H9 (cell line): ENCODE measurements around the gene RGPD6. TPM values are rescaled to one million over a fixed set of nuclear protein-coding genes. Genes with fewer than 3 reads are reported as not detected.
"Not testable (repeated sequence)": the region's sequence is repeated elsewhere in the genome, so short reads cannot be mapped to it uniquely, and the experiment has no call there.

Experiments
- DNase-seq: peaks from one replicate; pipeline ENCODE4 v3.0.0-alpha.2; 2017
- H2AFZ ChIP-seq: one replicate; pipeline ENCODE4 v1.6.1; 2013; ENCODE audit warnings: mild to moderate bottlenecking, low read length, control low read depth, moderate library complexity
- H2AK5ac ChIP-seq: 2 replicates; pipeline ENCODE4 v1.6.1; 2013; ENCODE audit warnings: low read length, control low read depth, mixed read lengths; ENCODE audit not compliant: insufficient read length
- H2BK120ac ChIP-seq: one replicate; pipeline ENCODE4 v1.6.1; 2013; ENCODE audit warnings: low read depth, mild to moderate bottlenecking, low read length, control low read depth, inconsistent platforms; ENCODE audit not compliant: poor library complexity, severe bottlenecking
- H2BK12ac ChIP-seq: 2 replicates; pipeline ENCODE4 v1.6.1; 2013; ENCODE audit warnings: low read length, control low read depth, mixed read lengths, low read depth; ENCODE audit not compliant: insufficient read length
- H2BK15ac ChIP-seq: 2 replicates; pipeline ENCODE4 v1.6.1; 2013; ENCODE audit warnings: low read depth, low read length, control low read depth
- H2BK20ac ChIP-seq: one replicate; pipeline ENCODE4 v1.6.1; 2013; ENCODE audit warnings: low read depth, mild to moderate bottlenecking, low read length, control low read depth, inconsistent platforms; ENCODE audit not compliant: poor library complexity, severe bottlenecking
- H2BK5ac ChIP-seq: 2 replicates; pipeline ENCODE4 v1.6.1; 2013; ENCODE audit warnings: low read length, control low read depth, mixed read lengths; ENCODE audit not compliant: insufficient read length
- H3K14ac ChIP-seq: 2 replicates; pipeline ENCODE4 v1.6.1; 2013; ENCODE audit warnings: low read length, control low read depth; ENCODE audit not compliant: insufficient read depth
- H3K18ac ChIP-seq: 2 replicates; pipeline ENCODE4 v1.6.1; 2013; ENCODE audit warnings: low read depth, mild to moderate bottlenecking, mixed read lengths, low read length, control low read depth; ENCODE audit not compliant: insufficient read length
- H3K23ac ChIP-seq: 2 replicates; pipeline ENCODE4 v1.6.1; 2013; ENCODE audit warnings: low read length, control low read depth, mixed read lengths, low read depth; ENCODE audit not compliant: insufficient read length
- H3K23me2 ChIP-seq: 2 replicates; pipeline ENCODE4 v1.6.1; 2013; ENCODE audit warnings: low read depth, mild to moderate bottlenecking, mixed read lengths, low read length, control low read depth; ENCODE audit not compliant: insufficient read length, poor library complexity, severe bottlenecking
- H3K27ac ChIP-seq: 2 replicates; pipeline ENCODE4 v1.5.1; 2013; ENCODE audit warnings: low read length, control low read depth, mixed read lengths, low read depth; ENCODE audit not compliant: insufficient read length
- H3K27me3 ChIP-seq: 2 replicates; pipeline ENCODE4 v1.6.1; 2013; ENCODE audit warnings: low read length, control low read depth, inconsistent platforms; ENCODE audit not compliant: insufficient read depth
- H3K4ac ChIP-seq: 2 replicates; pipeline ENCODE4 v1.6.1; 2013; ENCODE audit warnings: low read depth, mild to moderate bottlenecking, control low read depth, inconsistent platforms, low read length, moderate library complexity
- H3K4me1 ChIP-seq: 2 replicates; pipeline ENCODE4 v1.6.1; 2013; ENCODE audit warnings: low read length, control low read depth, inconsistent platforms; ENCODE audit not compliant: insufficient read depth
- H3K4me2 ChIP-seq: 2 replicates; pipeline ENCODE4 v1.6.1; 2013; ENCODE audit warnings: low read length, control low read depth, mixed read lengths; ENCODE audit not compliant: insufficient read length, insufficient read depth
- H3K56ac ChIP-seq: 2 replicates; pipeline ENCODE4 v1.6.1; 2013; ENCODE audit warnings: low read depth, mild to moderate bottlenecking, mixed read lengths, low read length, control low read depth; ENCODE audit not compliant: insufficient read length
- H3K79me1 ChIP-seq: 2 replicates; pipeline ENCODE4 v1.6.1; 2013; ENCODE audit warnings: low read depth, mild to moderate bottlenecking, moderate library complexity, low read length, control low read depth, inconsistent platforms; ENCODE audit not compliant: insufficient read depth, poor library complexity, severe bottlenecking
- H3K79me2 ChIP-seq: 2 replicates; pipeline ENCODE4 v1.6.1; 2013; ENCODE audit warnings: low read length, control low read depth, inconsistent platforms; ENCODE audit not compliant: insufficient read depth
- H3K9ac ChIP-seq: 2 replicates; pipeline ENCODE4 v1.6.1; 2013; ENCODE audit warnings: low read length, control low read depth, mixed read lengths; ENCODE audit not compliant: insufficient read length; ENCODE audit errors: extremely low read depth
- H3K9me3 ChIP-seq: one replicate; pipeline ENCODE4 v1.6.1; 2013; ENCODE audit warnings: low read depth, low read length, inconsistent platforms; ENCODE audit not compliant: control insufficient read depth
- H3T11ph ChIP-seq: one replicate; pipeline ENCODE4 v1.6.1; 2013; ENCODE audit warnings: mild to moderate bottlenecking, low read length, control low read depth, inconsistent platforms
- H4K20me1 ChIP-seq: one replicate; pipeline ENCODE4 v1.6.1; 2013; ENCODE audit not compliant: control insufficient read depth, insufficient read length, insufficient read depth
- H4K5ac ChIP-seq: 2 replicates; pipeline ENCODE4 v1.6.1; 2013; ENCODE audit warnings: low read depth, mild to moderate bottlenecking, mixed read lengths, low read length, control low read depth; ENCODE audit not compliant: insufficient read length
- H4K8ac ChIP-seq: replicated peaks from 2 replicates; pipeline ENCODE4 v1.6.1; 2013; ENCODE audit warnings: low read length, control low read depth, mixed read lengths, low read depth; ENCODE audit not compliant: insufficient read length
- H4K91ac ChIP-seq: 2 replicates; pipeline ENCODE4 v1.6.1; 2013; ENCODE audit warnings: low read depth, mild to moderate bottlenecking, moderate library complexity, mixed read lengths, low read length, control low read depth; ENCODE audit not compliant: insufficient read length
- H3K27ac Mint-ChIP-seq, 3 experiments: 2 replicates in 2 of 3; 3 replicates in 1 of 3; pipeline ENCODE4 v1.8.0; 2020 to 2021; ENCODE audit warnings: mixed read lengths in 3 of 3, mild to moderate bottlenecking in 1 of 3, moderate library complexity in 1 of 3
- H3K27me3 Mint-ChIP-seq: 2 replicates; pipeline ENCODE4 v1.8.0; 2021; ENCODE audit warnings: low read depth, mild to moderate bottlenecking, moderate library complexity, mixed read lengths
- H3K36me3 Mint-ChIP-seq, 3 experiments: 2 replicates in 2 of 3; 3 replicates in 1 of 3; pipeline ENCODE4 v1.8.0; 2020 to 2021; ENCODE audit warnings: low read depth in 3 of 3, mixed read lengths in 3 of 3; ENCODE audit not compliant: insufficient read depth in 1 of 3
- H3K4me1 Mint-ChIP-seq, 2 experiments: 2 replicates each; pipeline ENCODE4 v1.8.0; 2020; ENCODE audit warnings: mixed read lengths in 2 of 2
- H3K4me3 Mint-ChIP-seq, 2 experiments: 2 replicates in 1 of 2; 3 replicates in 1 of 2; pipeline ENCODE4 v1.8.0; 2020 to 2021; ENCODE audit warnings: mild to moderate bottlenecking in 2 of 2, mixed read lengths in 2 of 2, moderate library complexity in 1 of 2
- H3K9me3 Mint-ChIP-seq, 2 experiments: 2 replicates in 1 of 2; 3 replicates in 1 of 2; pipeline ENCODE4 v1.8.0; 2020; ENCODE audit warnings: mild to moderate bottlenecking in 2 of 2, mixed read lengths in 2 of 2, moderate library complexity in 1 of 2
- WGBS: extraction: QIAGEN DNeasy Blood & Tissue Kit; methylation state at CpG from one replicate; pipeline ENCODE4 v1.1.7; 2013; ENCODE audit warnings: missing lambda C conversion rate, low lambda C conversion rate, mixed read lengths; ENCODE audit not compliant: insufficient read length; ENCODE audit errors: extremely low coverage; 5-methylcytosine and 5-hydroxymethylcytosine counted together
- total RNA-seq: library from RNA; stranded (reverse); gene quantifications from 2 replicates; pipeline ENCODE4 v1.2.1, GENCODE V29; 2021

The RGPD6 gene
- total RNA-seq, 1 experiment from 2014 or later: 18.0 TPM

- H4K20me1 ChIP-seq, H3K4ac ChIP-seq, H3T11ph ChIP-seq, H3K27ac ChIP-seq, H3K79me2 ChIP-seq, H4K5ac ChIP-seq, H2BK12ac ChIP-seq, H3K4me2 ChIP-seq, H2AK5ac ChIP-seq, H4K8ac ChIP-seq, H3K9me3 ChIP-seq, H3K27me3 Mint-ChIP-seq, H4K91ac ChIP-seq, H3K4me1 Mint-ChIP-seq, H2BK15ac ChIP-seq, H2BK20ac ChIP-seq, H3K23me2 ChIP-seq, H3K36me3 Mint-ChIP-seq, H2AFZ ChIP-seq, H3K56ac ChIP-seq, H2BK120ac ChIP-seq, H2BK5ac ChIP-seq, DNase-seq, H3K23ac ChIP-seq, H3K4me3 Mint-ChIP-seq, H3K4me1 ChIP-seq, H3K79me1 ChIP-seq, H3K18ac ChIP-seq, H3K14ac ChIP-seq, H3K9ac ChIP-seq, H3K9me3 Mint-ChIP-seq, H3K27me3 ChIP-seq: not testable (repeated sequence)
- H3K27ac Mint-ChIP-seq: 0 out of 7 replicates have a peak overlapping the region, but pooled peaks of 1 of the 3 experiments have one; percentile 35
- no CpG with 5 or more reads among the region's 12 CpGs for WGBS
Measured at GRCh38 chr2:110605057-110605456, 28.0 kb upstream of the RGPD6 start.

GRCh38 chr2:110603917-110604591 lies 27.0 kb upstream of the RGPD6 start:
- H3K4me1 Mint-ChIP-seq, H2BK120ac ChIP-seq, H3T11ph ChIP-seq, H3K27me3 ChIP-seq, H3K4me2 ChIP-seq, H4K8ac ChIP-seq, H2AK5ac ChIP-seq, H3K9me3 ChIP-seq, H3K56ac ChIP-seq, H3K4me3 Mint-ChIP-seq, H3K36me3 Mint-ChIP-seq, H3K79me1 ChIP-seq, H3K9me3 Mint-ChIP-seq, H2BK5ac ChIP-seq, H3K27ac ChIP-seq, H2AFZ ChIP-seq, DNase-seq, H2BK20ac ChIP-seq, H2BK12ac ChIP-seq, H2BK15ac ChIP-seq, H3K4me1 ChIP-seq, H4K5ac ChIP-seq, H3K4ac ChIP-seq, H3K79me2 ChIP-seq, H3K27ac Mint-ChIP-seq, H3K18ac ChIP-seq, H4K20me1 ChIP-seq, H3K23ac ChIP-seq, H3K14ac ChIP-seq, H3K9ac ChIP-seq, H3K27me3 Mint-ChIP-seq, H3K23me2 ChIP-seq, H4K91ac ChIP-seq: not testable (repeated sequence)
- WGBS: no CpG with 5 or more reads among the region's 8 CpGs
